H1 (cell line): ENCODE measurements around the gene KLHL14. TPM values are rescaled to one million over a fixed set of nuclear protein-coding genes. Genes with fewer than 3 reads are reported as not detected.

Source experiments
- CHD2 ChIP-seq: IDR thresholded peaks from 2 replicates; pipeline ENCODE4 v1.6.1; 2012; ENCODE audit warnings: low read length, improper control_type of control experiment
- CHD7 ChIP-seq: fragments of 300-600 bp; sonication (generic); IDR thresholded peaks from 2 replicates; pipeline ENCODE4 v1.7.1; 2012; ENCODE audit warnings: low read length, moderate library complexity, mild to moderate bottlenecking, inconsistent platforms; ENCODE audit not compliant: insufficient replicate concordance
- polyA plus RNA-seq, 7 experiments: library from polyadenylated mRNA; depleted of rRNA in 3 of 7; stranded (reverse) in 5 of 7; unstranded in 2 of 7; fragments of >200 nt in 5 of 7; fragments of 200-250 nt in 2 of 7; gene quantifications; 1 replicate in 5 of 7; 2 replicates in 1 of 7; 4 replicates in 1 of 7; pipeline versions ENCODE4 v1.2.1 to v1.2.3, GENCODE V29; 2011 to 2013; ENCODE audit warnings: missing spikeins in 2 of 7, mixed read lengths in 2 of 7
- total RNA-seq: library from RNA; stranded (reverse); fragmentation: NEBNext Ultra II Directional; extraction: Animal tissue kit (Norgen Biotek cat#: 25700); gene quantifications from 2 replicates; pipeline ENCODE4 v1.2.1, GENCODE V29; 2021

KLHL14 gene
- total and polyA plus RNA-seq, 2 of the 8 experiments (the other 6 are each of a cell fraction or from before 2014, with no cell fraction given): 1.1 to 1.2 TPM

DNA sequence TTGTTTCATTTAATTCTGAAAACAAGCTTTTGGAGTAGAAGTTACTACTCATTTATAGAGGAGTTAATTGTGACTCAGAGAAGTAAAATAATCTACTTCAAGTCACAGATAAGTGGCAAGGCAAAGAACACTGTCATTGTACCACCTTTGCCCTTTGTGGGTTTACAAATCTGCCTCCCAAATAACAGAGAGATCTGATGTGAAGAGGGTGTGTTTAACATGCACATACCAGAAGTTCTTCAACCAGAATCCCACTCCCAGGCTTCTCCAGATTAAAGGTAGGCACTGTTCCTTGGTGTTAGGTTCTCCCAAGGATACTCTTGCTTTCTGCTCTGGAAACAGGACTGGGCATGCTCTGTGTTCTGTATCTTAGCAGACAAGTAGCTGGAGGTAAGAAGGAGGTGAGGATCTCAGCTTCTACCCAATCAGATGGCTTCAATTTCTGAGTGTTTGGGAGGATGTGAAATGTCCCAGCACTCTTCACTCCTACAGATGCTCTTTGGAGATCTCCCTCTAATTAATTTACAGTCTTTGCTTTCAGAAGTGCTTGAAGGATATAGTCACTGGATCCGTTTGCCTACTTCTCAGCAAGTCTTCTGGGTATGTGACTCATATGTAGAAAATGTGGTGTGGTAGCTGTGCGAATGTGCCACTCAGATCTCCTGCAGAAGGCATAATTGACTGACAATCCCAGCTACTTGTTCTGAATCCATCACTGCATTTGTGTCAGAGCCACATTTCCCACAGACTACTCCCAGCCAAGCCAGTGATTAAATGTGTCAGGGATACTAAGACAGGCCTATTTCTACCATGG lies 111.1 kb downstream of the KLHL14 start (continued):
- TF ChIP-seq CHD7: no peak
- TF ChIP-seq CHD2: no peak
